Adipocyte (in vitro differentiated cells): Measurements from ENCODE around the gene HHIP.

ENCODE experiments used
- DNase-seq: peaks from one replicate; pipeline ENCODE4 v3.0.0-alpha.2; 2015; ENCODE audit warnings: low read depth
- H3K27me3 ChIP-seq: replicated peaks from 2 replicates; pipeline ENCODE4 v1.7.0; 2013; ENCODE audit warnings: mild to moderate bottlenecking, low read length, moderate library complexity; ENCODE audit not compliant: control insufficient read depth, insufficient read depth
- H3K36me3 ChIP-seq: 2 replicates; pipeline ENCODE4 v1.7.0; 2013; ENCODE audit warnings: low read length, mild to moderate bottlenecking, moderate library complexity; ENCODE audit not compliant: control insufficient read depth, insufficient read depth, severe bottlenecking
- H3K4me1 ChIP-seq: 2 replicates; pipeline ENCODE4 v1.7.0; 2013; ENCODE audit warnings: mild to moderate bottlenecking, low read length, moderate library complexity; ENCODE audit not compliant: control insufficient read depth, insufficient read depth
- H3K4me3 ChIP-seq: 2 replicates; pipeline ENCODE4 v1.7.0; 2013; ENCODE audit warnings: mild to moderate bottlenecking, low read length, moderate library complexity
- H3K9ac ChIP-seq: 2 replicates; pipeline ENCODE4 v1.7.0; 2013; ENCODE audit warnings: mild to moderate bottlenecking, low read length, moderate library complexity
- H3K9me3 ChIP-seq: 2 replicates; pipeline ENCODE4 v1.7.0; 2013; ENCODE audit warnings: mild to moderate bottlenecking, low read length, moderate library complexity; ENCODE audit not compliant: control insufficient read depth

Gene HHIP

GRCh38 chr4:144658903-144659302 is 12.9 kb downstream of the HHIP start:
- H3K27me3 ChIP-seq: no peaks in the 10 kb centered on the region
- no peak for DNase-seq
- H3K9ac ChIP-seq: no peak overlapping the region

GRCh38 chr4:144659447-144659846 is 13.5 kb downstream of the HHIP start:
- Histone ChIP-seq H3K9ac (no peak overlapping the region), H3K4me1 (peaks cover 9% of the 10 kb centered on the region), H3K9me3 (no peaks in the 10 kb centered on the region), H3K36me3 (no peaks in the 10 kb centered on the region), H3K4me3 (no peak overlapping the region), H3K27me3 (no peaks in the 10 kb centered on the region)
- DNase-seq: no peak

More at GRCh38 chr4:144658903-144659302, 12.9 kb downstream of the HHIP start:
- H3K9me3 ChIP-seq: no peaks in the 10 kb centered on the region
- no peak overlapping the region for H3K4me3 ChIP-seq
- no peaks in the 10 kb centered on the region for H3K36me3 ChIP-seq
- H3K4me1 ChIP-seq: peaks cover 9% of the 10 kb centered on the region

- Histone ChIP-seq H3K9me3 (no peaks in the 10 kb centered on the region), H3K27me3 (no peaks in the 10 kb centered on the region), H3K36me3 (no peaks in the 10 kb centered on the region), H3K9ac (no peak overlapping the region), H3K4me3 (no peak overlapping the region), H3K4me1 (no peaks in the 10 kb centered on the region)
- no peak for DNase-seq
These were observed 18.0 kb downstream of the HHIP start for GRCh38 chr4:144663834-144664475.

GRCh38 chr4:144666539-144667175 is 20.7 kb downstream of the HHIP start:
- no peaks in the 10 kb centered on the region for H3K4me1 ChIP-seq
- DNase-seq: peak; percentile 38
- H3K9ac ChIP-seq: no peak overlapping the region
- no peaks in the 10 kb centered on the region for H3K27me3 ChIP-seq
- no peaks in the 10 kb centered on the region for H3K9me3 ChIP-seq
- H3K4me3 ChIP-seq: no peak overlapping the region
- no peaks in the 10 kb centered on the region for H3K36me3 ChIP-seq

- H3K4me3 ChIP-seq: no peak overlapping the region
- H3K27me3 ChIP-seq: no peaks in the 10 kb centered on the region
- no peaks in the 10 kb centered on the region for H3K9me3 ChIP-seq
- no peak overlapping the region for H3K9ac ChIP-seq
- H3K4me1 ChIP-seq: no peaks in the 10 kb centered on the region
- H3K36me3 ChIP-seq: no peaks in the 10 kb centered on the region
- peak; percentile 46 for DNase-seq
These were observed 21.5 kb downstream of the HHIP start for GRCh38 chr4:144667500-144667899.

- DNase-seq: no peak
- Histone ChIP-seq H3K36me3 (no peaks in the 10 kb centered on the region), H3K4me3 (no peak overlapping the region), H3K4me1 (no peaks in the 10 kb centered on the region), H3K9ac (no peak overlapping the region), H3K9me3 (no peaks in the 10 kb centered on the region), H3K27me3 (no peaks in the 10 kb centered on the region)
These were observed 24.8 kb downstream of the HHIP start for GRCh38 chr4:144670776-144671175.

GRCh38 chr4:144674711-144675110 is 28.8 kb downstream of the HHIP start:
- no peaks in the 10 kb centered on the region for H3K27me3 ChIP-seq
- no peak overlapping the region for H3K9ac ChIP-seq
- no peak for DNase-seq
- H3K4me3 ChIP-seq: no peak overlapping the region
- H3K36me3 ChIP-seq: no peaks in the 10 kb centered on the region
- H3K4me1 ChIP-seq: no peaks in the 10 kb centered on the region
- H3K9me3 ChIP-seq: no peaks in the 10 kb centered on the region

GRCh38 chr4:144681806-144682205 is 35.9 kb downstream of the HHIP start:
- Histone ChIP-seq H3K4me1 (no peaks in the 10 kb centered on the region), H3K9me3 (no peaks in the 10 kb centered on the region), H3K9ac (no peak overlapping the region), H3K27me3 (no peaks in the 10 kb centered on the region), H3K4me3 (no peak overlapping the region), H3K36me3 (no peaks in the 10 kb centered on the region)
- DNase-seq: no peak

GRCh38 chr4:144683516-144683915 is 37.6 kb downstream of the HHIP start:
- Histone ChIP-seq H3K4me1 (no peaks in the 10 kb centered on the region), H3K9me3 (no peaks in the 10 kb centered on the region), H3K4me3 (no peak overlapping the region), H3K9ac (no peak overlapping the region), H3K36me3 (no peaks in the 10 kb centered on the region), H3K27me3 (no peaks in the 10 kb centered on the region)
- no peak for DNase-seq

- no peaks in the 10 kb centered on the region for H3K27me3 ChIP-seq
- H3K9ac ChIP-seq: no peak overlapping the region
- H3K4me3 ChIP-seq: no peak overlapping the region
- H3K4me1 ChIP-seq: no peaks in the 10 kb centered on the region
- H3K9me3 ChIP-seq: no peaks in the 10 kb centered on the region
- DNase-seq: peak; percentile 56
- H3K36me3 ChIP-seq: no peaks in the 10 kb centered on the region
These were observed 40.0 kb downstream of the HHIP start for GRCh38 chr4:144685911-144686310.

- no peaks in the 10 kb centered on the region for H3K9me3 ChIP-seq
- no peak overlapping the region for H3K9ac ChIP-seq
- no peaks in the 10 kb centered on the region for H3K4me1 ChIP-seq
- no peaks in the 10 kb centered on the region for H3K27me3 ChIP-seq
- no peaks in the 10 kb centered on the region for H3K36me3 ChIP-seq
- no peak for DNase-seq
- no peak overlapping the region for H3K4me3 ChIP-seq
These were observed 41.0 kb downstream of the HHIP start for GRCh38 chr4:144686921-144687320.

- Histone ChIP-seq H3K9ac (no peak overlapping the region), H3K4me3 (no peak overlapping the region), H3K4me1 (no peaks in the 10 kb centered on the region), H3K36me3 (no peaks in the 10 kb centered on the region), H3K27me3 (no peaks in the 10 kb centered on the region), H3K9me3 (no peaks in the 10 kb centered on the region)
- DNase-seq: no peak
These were observed 41.5 kb downstream of the HHIP start for GRCh38 chr4:144687466-144687865.
